ENCODE data around the gene TGM1. TPM values are rescaled to one million over a fixed set of nuclear protein-coding genes. Genes with fewer than 3 reads are reported as not detected.
"Not testable (repeated sequence)": the region's sequence is repeated elsewhere in the genome, so short reads cannot be mapped to it uniquely, and the experiment has no call there.

The TGM1 gene
- total RNA-seq, 1 donor from 2014 or later, result 10.1 TPM

DNA sequence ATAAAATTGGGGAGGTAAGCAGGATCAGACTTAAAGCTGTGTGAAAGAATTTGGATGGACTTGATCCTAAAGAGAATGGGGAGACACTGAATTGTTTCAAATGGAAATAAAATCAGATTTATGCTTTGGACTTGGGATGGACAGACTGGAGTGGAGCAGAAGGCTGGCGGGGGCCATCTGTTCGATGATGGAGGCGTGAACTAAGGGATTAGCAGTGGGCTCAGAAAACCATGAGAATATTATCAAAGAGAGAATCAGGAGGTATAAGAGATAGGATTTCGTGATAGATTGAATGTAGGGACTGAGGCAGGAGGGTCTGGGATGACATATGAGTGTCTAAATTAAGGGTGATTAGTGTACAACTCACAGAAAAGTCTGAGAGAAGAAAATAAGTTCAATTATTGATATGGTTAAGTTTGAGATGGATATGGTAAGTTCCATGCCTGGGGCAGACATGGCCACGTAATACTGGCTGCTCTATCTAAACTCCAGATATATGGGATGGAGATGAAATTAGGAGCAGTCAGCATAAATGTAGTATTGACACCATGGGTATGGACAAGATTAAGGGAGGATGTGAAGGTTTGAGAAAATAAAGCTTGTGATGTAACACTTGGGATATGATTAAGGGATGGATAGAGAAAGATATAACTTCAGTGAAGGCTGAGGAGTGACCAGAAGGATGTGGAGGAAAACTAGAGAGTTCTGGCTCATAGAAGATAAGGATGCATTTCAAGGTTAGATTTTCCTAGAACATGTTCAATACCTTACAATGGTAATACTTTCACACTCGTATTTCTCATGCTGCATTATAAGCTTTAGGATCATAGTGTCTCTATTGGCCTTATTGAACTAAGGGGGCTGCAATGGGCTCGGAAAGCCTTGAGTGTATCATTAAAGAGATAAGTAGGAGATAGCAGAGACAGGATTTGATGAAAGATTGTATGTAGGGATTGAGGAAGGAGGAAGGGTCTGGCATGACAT lies 58.5 kb downstream of the TGM1 start:
- Mint-ChIP-seq H3K36me3 (peaks cover 50% of the 10 kb centered on the region), H3K4me3 (no peak overlapping the region), H3K9me3 (no peaks in the 10 kb centered on the region), H3K27ac (no peak overlapping the region), H3K4me1 (ENCODE audit: unreplicated experiment) (no peaks in the 10 kb centered on the region), H3K27me3 (no peaks in the 10 kb centered on the region)
- TF ChIP-seq, protein P1, sequence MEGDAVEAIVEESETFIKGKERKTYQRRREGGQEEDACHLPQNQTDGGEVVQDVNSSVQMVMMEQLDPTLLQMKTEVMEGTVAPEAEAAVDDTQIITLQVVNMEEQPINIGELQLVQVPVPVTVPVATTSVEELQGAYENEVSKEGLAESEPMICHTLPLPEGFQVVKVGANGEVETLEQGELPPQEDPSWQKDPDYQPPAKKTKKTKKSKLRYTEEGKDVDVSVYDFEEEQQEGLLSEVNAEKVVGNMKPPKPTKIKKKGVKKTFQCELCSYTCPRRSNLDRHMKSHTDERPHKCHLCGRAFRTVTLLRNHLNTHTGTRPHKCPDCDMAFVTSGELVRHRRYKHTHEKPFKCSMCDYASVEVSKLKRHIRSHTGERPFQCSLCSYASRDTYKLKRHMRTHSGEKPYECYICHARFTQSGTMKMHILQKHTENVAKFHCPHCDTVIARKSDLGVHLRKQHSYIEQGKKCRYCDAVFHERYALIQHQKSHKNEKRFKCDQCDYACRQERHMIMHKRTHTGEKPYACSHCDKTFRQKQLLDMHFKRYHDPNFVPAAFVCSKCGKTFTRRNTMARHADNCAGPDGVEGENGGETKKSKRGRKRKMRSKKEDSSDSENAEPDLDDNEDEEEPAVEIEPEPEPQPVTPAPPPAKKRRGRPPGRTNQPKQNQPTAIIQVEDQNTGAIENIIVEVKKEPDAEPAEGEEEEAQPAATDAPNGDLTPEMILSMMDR (conservative IDR thresholded peaks at IDR 0.05), result no peak
- DNase-seq (ENCODE audit: extremely low spot score, unreplicated experiment), result no peak

DNA sequence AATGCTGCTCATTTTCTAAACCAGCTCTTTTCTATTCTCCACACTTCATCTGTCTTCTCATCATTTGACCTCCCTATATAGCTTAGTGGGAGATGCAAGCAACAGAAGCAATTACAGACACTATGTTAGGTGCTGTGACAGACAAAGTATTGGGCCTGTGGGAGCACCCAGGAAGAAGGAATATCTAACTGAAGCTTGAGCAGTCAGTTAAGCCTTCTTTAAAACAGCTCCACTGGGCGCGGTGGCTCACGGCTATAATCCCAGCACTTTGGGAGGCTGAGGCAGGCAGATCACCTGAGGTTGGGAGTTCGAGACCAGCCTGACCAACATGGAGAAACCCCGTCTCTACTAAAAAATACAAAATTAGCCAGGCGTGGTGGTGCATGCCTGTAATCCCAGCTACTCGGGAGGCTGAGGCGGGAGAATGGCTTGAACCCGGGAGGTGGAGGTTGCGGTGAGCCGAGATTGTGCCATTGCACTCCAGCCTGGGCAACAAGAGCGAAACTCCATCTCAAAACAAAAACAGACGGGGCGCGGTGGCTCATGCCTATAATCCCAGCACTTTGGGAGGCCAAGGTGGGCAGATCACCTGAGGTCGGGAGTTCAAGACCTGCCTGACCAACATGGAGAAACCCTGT lies 59.6 kb downstream of the TGM1 start:
- peaks cover 60% of the 10 kb centered on the region for H3K36me3 Mint-ChIP-seq
- not testable (repeated sequence) for DNase-seq (ENCODE audit: extremely low spot score, unreplicated experiment); H3K27ac Mint-ChIP-seq; H3K4me3 Mint-ChIP-seq; H3K4me1 Mint-ChIP-seq (ENCODE audit: unreplicated experiment); H3K27me3 Mint-ChIP-seq; H3K9me3 Mint-ChIP-seq

DNA sequence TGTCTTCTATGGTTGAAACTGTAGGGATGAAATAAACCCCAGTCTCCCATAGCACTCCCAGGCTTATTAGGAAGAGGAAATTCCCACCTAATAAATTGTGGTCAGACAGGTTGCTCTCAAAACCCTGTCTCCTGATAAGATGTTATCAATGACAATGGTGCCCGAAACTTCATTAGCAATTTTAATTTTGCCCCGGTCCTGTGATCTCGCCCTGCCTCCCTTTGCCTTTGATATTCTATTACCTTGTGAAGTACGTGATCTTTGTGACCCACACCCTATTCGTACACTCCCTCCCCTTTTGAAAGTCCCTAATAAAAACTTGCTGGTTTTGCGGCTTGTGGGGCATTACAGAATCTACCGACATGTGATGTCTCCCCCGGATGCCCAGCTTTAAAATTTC lies 60.4 kb downstream of the TGM1 start:
- H3K27ac Mint-ChIP-seq; H3K4me3 Mint-ChIP-seq; H3K9me3 Mint-ChIP-seq; DNase-seq (ENCODE audit: extremely low spot score, unreplicated experiment); H3K27me3 Mint-ChIP-seq; H3K4me1 Mint-ChIP-seq (ENCODE audit: unreplicated experiment): not testable (repeated sequence)
- peaks cover 55% of the 10 kb centered on the region for H3K36me3 Mint-ChIP-seq

Other genes with a start within 250 kb of the TGM1 start
- 2.5 and 2.8 TPM in 2 replicates for gene CARMIL3, start 211.2 kb downstream of the TGM1 start, total RNA-seq (ENCODE audit: low replicate concordance)
- gene CPNE6, start 191.6 kb downstream of the TGM1 start, total RNA-seq (ENCODE audit: low replicate concordance), result not detected in 2 replicates
- 35.0 and 40.9 TPM in 2 replicates for gene PCK2, start 168.9 kb downstream of the TGM1 start, total RNA-seq (ENCODE audit: low replicate concordance)
- gene DCAF11, start 148.4 kb downstream of the TGM1 start, total RNA-seq (ENCODE audit: low replicate concordance), result 65.0 and 78.3 TPM in 2 replicates
- gene NRL, start 148.2 kb downstream of the TGM1 start, total RNA-seq (ENCODE audit: low replicate concordance), result 1.3 and 1.8 TPM in 2 replicates
- gene FITM1, start 132.5 kb downstream of the TGM1 start, total RNA-seq (ENCODE audit: low replicate concordance), result 0.26 and 0.53 TPM in 2 replicates
- 142 and 177 TPM in 2 replicates for gene PSME1, start 127.0 kb downstream of the TGM1 start, total RNA-seq (ENCODE audit: low replicate concordance)
- 16.2 and 25.9 TPM in 2 replicates for gene EMC9, start 121.6 kb downstream of the TGM1 start, total RNA-seq (ENCODE audit: low replicate concordance)
- gene PSME2, start 116.6 kb downstream of the TGM1 start, total RNA-seq (ENCODE audit: low replicate concordance), result 134 and 155 TPM in 2 replicates
- gene RNF31, start 115.7 kb downstream of the TGM1 start, total RNA-seq (ENCODE audit: low replicate concordance), result 68.6 and 78.4 TPM in 2 replicates
- 60.0 and 63.4 TPM in 2 replicates for gene IRF9, start 101.9 kb downstream of the TGM1 start, total RNA-seq (ENCODE audit: low replicate concordance)
- 84.2 and 221 TPM in 2 replicates for gene REC8, start 91.1 kb downstream of the TGM1 start, total RNA-seq (ENCODE audit: low replicate concordance)
- 49.0 and 67.1 TPM in 2 replicates for gene IPO4, start 74.4 kb downstream of the TGM1 start, total RNA-seq (ENCODE audit: low replicate concordance)
- gene TM9SF1, start 67.7 kb downstream of the TGM1 start, total RNA-seq (ENCODE audit: low replicate concordance), result 50.5 and 60.7 TPM in 2 replicates
- 0.48 and 0.53 TPM in 2 replicates for gene TSSK4, start 57.5 kb downstream of the TGM1 start, total RNA-seq (ENCODE audit: low replicate concordance)
- gene CHMP4A, start 49.7 kb downstream of the TGM1 start, total RNA-seq (ENCODE audit: low replicate concordance), result 44.3 and 47.3 TPM in 2 replicates
- 16.9 and 22.6 TPM in 2 replicates for gene MDP1, start 47.1 kb downstream of the TGM1 start, total RNA-seq (ENCODE audit: low replicate concordance)
- 158 and 161 TPM in 2 replicates for gene NEDD8, start 30.8 kb downstream of the TGM1 start, total RNA-seq (ENCODE audit: low replicate concordance)
- gene GMPR2, start 30.2 kb downstream of the TGM1 start, total RNA-seq (ENCODE audit: low replicate concordance), result 53.6 and 66.6 TPM in 2 replicates
- 41.0 and 58.6 TPM in 2 replicates for gene TINF2, start 20.6 kb downstream of the TGM1 start, total RNA-seq (ENCODE audit: low replicate concordance)
- 31.1 and 39.2 TPM in 2 replicates for gene RABGGTA, start 8.4 kb upstream of the TGM1 start, total RNA-seq (ENCODE audit: low replicate concordance)
- gene DHRS1, start 36.6 kb upstream of the TGM1 start, total RNA-seq (ENCODE audit: low replicate concordance), result 31.4 and 32.9 TPM in 2 replicates
- 26.2 and 33.9 TPM in 2 replicates for gene NOP9, start 36.7 kb upstream of the TGM1 start, total RNA-seq (ENCODE audit: low replicate concordance)
- gene CIDEB, start 44.8 kb upstream of the TGM1 start, total RNA-seq (ENCODE audit: low replicate concordance), result 4.9 and 11.1 TPM in 2 replicates
- 6.5 and 9.4 TPM in 2 replicates for gene LTB4R2, start 47.0 kb upstream of the TGM1 start, total RNA-seq (ENCODE audit: low replicate concordance)
- 5.1 and 8.8 TPM in 2 replicates for gene LTB4R, start 48.3 kb upstream of the TGM1 start, total RNA-seq (ENCODE audit: low replicate concordance)
- 2.2 and 2.5 TPM in 2 replicates for gene ADCY4, start 71.9 kb upstream of the TGM1 start, total RNA-seq (ENCODE audit: low replicate concordance)
- 5.6 and 7.5 TPM in 2 replicates for gene RIPK3, start 76.8 kb upstream of the TGM1 start, total RNA-seq (ENCODE audit: low replicate concordance)
- 33.8 and 130 TPM in 2 replicates for gene NFATC4, start 105.0 kb upstream of the TGM1 start, total RNA-seq (ENCODE audit: low replicate concordance)
- gene NYNRIN, start 135.8 kb upstream of the TGM1 start, total RNA-seq (ENCODE audit: low replicate concordance), result 79.2 and 129 TPM in 2 replicates
- gene CBLN3, start 166.5 kb upstream of the TGM1 start, total RNA-seq (ENCODE audit: low replicate concordance), result 1.4 and 2.4 TPM in 2 replicates
- gene KHNYN, start 166.8 kb upstream of the TGM1 start, total RNA-seq (ENCODE audit: low replicate concordance), result 81.3 and 113 TPM in 2 replicates
- gene SDR39U1, start 179.6 kb upstream of the TGM1 start, total RNA-seq (ENCODE audit: low replicate concordance), result 54.1 and 62.1 TPM in 2 replicates
- not detected in 2 replicates for gene CMA1, start 245.1 kb upstream of the TGM1 start, total RNA-seq (ENCODE audit: low replicate concordance)

All from type B pancreatic cell (in vitro differentiated cells).